Natural killer cell treated with Interleukin-12 subunit alpha and Interleukin-12 subunit beta and Interleukin-15 and Interleukin-18, amount 100 ng/mL, for 72 hours (primary cell): ENCODE measurements around the gene SSX2B. TPM values are rescaled to one million over a fixed set of nuclear protein-coding genes. Genes with fewer than 3 reads are reported as not detected.
"Not testable (repeated sequence)": the region's sequence is repeated elsewhere in the genome, so short reads cannot be mapped to it uniquely, and the experiment has no call there.

Source experiments
- ATAC-seq, 2 donors: fragments of 150-1000 bp; cut with Tn5 transposase in 1 of 2; sonication (Bioruptor Pico), chemical (Tn5 transposase) in 1 of 2; 2 replicates each; pipeline ENCODE4 v1.10.0; 2021
- DNase-seq: peaks from one replicate; pipeline ENCODE4 v3.0.0; 2022; ENCODE audit warnings: low spot score
- H3K27ac Mint-ChIP-seq, 2 donors: 1 replicate in 1 of 2; 2 replicates in 1 of 2; pipeline ENCODE4 v1.8.0; 2022; ENCODE audit warnings: mixed read lengths in 2 of 2, mild to moderate bottlenecking in 1 of 2, moderate library complexity in 1 of 2
- H3K27me3 Mint-ChIP-seq, 2 donors: 1 replicate in 1 of 2; 2 replicates in 1 of 2; pipeline ENCODE4 v1.8.0; 2022; ENCODE audit warnings: mixed read lengths in 2 of 2
- H3K36me3 Mint-ChIP-seq: one replicate; pipeline ENCODE4 v1.8.0; 2022; ENCODE audit warnings: mixed read lengths
- H3K4me1 Mint-ChIP-seq, 2 donors: 1 replicate in 1 of 2; 2 replicates in 1 of 2; pipeline ENCODE4 v1.8.0; 2022; ENCODE audit warnings: low read depth in 2 of 2, mixed read lengths in 2 of 2, mild to moderate bottlenecking in 1 of 2
- H3K4me3 Mint-ChIP-seq: one replicate; pipeline ENCODE4 v1.8.0; 2022; ENCODE audit warnings: mixed read lengths
- H3K9me3 Mint-ChIP-seq: 2 replicates; pipeline ENCODE4 v1.8.0; 2022; ENCODE audit warnings: mixed read lengths
- total RNA-seq, 2 donors: library from RNA; stranded (reverse); gene quantifications; one replicate each; pipeline ENCODE4 v1.2.3, GENCODE V29; 2022

Gene SSX2B, protein sequence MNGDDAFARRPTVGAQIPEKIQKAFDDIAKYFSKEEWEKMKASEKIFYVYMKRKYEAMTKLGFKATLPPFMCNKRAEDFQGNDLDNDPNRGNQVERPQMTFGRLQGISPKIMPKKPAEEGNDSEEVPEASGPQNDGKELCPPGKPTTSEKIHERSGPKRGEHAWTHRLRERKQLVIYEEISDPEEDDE
- total RNA-seq: not detected

DNA sequence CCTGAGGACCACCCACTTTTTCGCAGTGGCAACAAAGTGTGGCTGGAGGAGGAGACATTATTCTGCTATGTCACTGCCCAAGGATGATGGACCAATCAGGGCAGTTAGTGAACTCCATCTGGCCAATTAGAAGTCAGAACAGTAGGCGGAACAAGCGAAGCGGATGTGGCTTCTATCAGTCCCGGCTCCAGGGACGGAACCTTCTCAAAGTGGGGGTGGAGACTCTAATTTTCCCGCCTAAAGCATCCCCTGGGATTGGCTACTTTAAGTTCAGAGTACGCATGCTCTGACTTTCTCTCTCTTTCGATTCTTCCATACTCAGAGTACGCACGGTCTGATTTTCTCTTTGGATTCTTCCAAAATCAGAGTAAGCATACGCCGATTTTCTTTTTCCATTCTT lies at the start of gene SSX2B:
Gene SSX2B, plus strand, starts transcription at position 301 of the 400 bp plus-strand sequence. CDS start 1,429 bp downstream, outside the sequence.
- ATAC-seq, H3K4me3 Mint-ChIP-seq, H3K9me3 Mint-ChIP-seq, DNase-seq, H3K27ac Mint-ChIP-seq, H3K27me3 Mint-ChIP-seq, H3K36me3 Mint-ChIP-seq, H3K4me1 Mint-ChIP-seq: not testable (repeated sequence)

DNA sequence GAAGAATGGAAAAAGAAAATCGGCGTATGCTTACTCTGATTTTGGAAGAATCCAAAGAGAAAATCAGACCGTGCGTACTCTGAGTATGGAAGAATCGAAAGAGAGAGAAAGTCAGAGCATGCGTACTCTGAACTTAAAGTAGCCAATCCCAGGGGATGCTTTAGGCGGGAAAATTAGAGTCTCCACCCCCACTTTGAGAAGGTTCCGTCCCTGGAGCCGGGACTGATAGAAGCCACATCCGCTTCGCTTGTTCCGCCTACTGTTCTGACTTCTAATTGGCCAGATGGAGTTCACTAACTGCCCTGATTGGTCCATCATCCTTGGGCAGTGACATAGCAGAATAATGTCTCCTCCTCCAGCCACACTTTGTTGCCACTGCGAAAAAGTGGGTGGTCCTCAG lies 44.0 kb upstream of the SSX2B start, which contains the start of gene SSX2:
Gene SSX2, minus strand, starts transcription at position 101 of the 400 bp plus-strand sequence. CDS start 1,429 bp downstream, outside the sequence.
- not testable (repeated sequence) for H3K9me3 Mint-ChIP-seq, H3K4me3 Mint-ChIP-seq, H3K4me1 Mint-ChIP-seq, DNase-seq, H3K27me3 Mint-ChIP-seq, H3K27ac Mint-ChIP-seq, H3K36me3 Mint-ChIP-seq, ATAC-seq

DNA sequence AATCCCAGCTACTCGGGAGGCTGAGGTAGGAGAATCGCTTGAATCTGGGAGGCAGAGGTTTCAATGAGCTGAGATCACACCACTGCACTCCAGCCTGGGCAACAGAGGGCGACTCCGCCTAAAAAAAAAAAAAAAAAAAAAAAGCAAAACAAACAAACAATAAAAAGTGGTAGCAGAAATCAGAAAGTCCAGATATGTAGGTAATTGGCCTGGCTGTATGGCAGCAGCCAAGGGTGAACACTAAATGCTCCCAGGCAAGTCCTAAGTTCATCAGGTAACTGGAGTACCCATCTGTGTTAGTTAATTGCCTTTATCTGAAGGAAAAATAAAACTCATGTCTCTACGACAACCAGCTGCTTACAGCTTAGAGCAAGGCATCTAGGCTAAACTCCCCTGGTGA lies 14.9 kb downstream of the SSX2B start:
- H3K27ac Mint-ChIP-seq, H3K27me3 Mint-ChIP-seq, DNase-seq, H3K4me1 Mint-ChIP-seq, H3K9me3 Mint-ChIP-seq, ATAC-seq, H3K4me3 Mint-ChIP-seq, H3K36me3 Mint-ChIP-seq: not testable (repeated sequence)

DNA sequence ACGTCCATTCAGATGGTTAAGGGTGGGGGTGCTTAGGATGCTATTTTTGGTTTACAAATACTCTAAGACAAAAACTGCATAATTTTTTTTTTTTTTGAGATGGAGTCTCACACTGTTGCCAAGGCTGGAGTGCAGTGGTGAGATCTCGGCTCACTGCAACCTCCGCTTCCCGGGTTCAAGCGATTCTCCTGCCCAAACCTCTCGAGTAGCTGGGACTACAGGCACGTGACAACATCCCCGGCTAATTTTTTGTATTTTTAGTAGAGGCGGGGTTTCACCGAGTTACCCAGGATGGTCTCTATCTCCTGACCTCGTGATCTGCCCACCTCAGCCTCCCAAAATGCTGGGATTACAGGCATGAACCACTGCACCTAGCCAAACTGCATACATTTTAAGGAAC lies 22.5 kb downstream of the SSX2B start:
- not testable (repeated sequence) for ATAC-seq, DNase-seq, H3K36me3 Mint-ChIP-seq, H3K27ac Mint-ChIP-seq, H3K27me3 Mint-ChIP-seq, H3K9me3 Mint-ChIP-seq, H3K4me1 Mint-ChIP-seq, H3K4me3 Mint-ChIP-seq

DNA sequence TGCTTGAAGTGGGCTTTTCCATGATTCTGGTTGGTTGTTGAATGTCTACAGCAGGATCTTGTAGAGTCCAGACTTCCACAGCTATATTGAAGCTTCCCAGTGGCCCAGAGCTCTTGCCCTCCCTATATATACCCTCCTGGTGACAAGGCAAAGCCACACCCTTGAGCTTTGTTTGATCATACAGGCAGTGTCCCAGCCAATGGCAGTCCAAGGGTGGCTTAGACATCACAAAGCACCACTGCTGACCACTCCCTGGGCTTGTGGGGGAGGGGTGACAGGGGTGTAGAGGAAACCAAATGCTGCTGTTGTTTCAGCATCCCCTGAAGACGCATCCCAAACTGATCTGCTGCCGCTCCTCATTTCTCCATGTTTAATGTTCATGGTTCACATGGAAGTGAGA lies 46.3 kb downstream of the SSX2B start, which contains the start of gene SPANXN5:
Gene SPANXN5, minus strand, starts transcription at position 101 of the 400 bp plus-strand sequence. Its CDS starts 79 bp downstream, at position 22.
- DNase-seq, ATAC-seq, H3K4me1 Mint-ChIP-seq, H3K4me3 Mint-ChIP-seq, H3K36me3 Mint-ChIP-seq, H3K9me3 Mint-ChIP-seq, H3K27ac Mint-ChIP-seq: not testable (repeated sequence)
- H3K27me3 Mint-ChIP-seq: peaks cover 13 to 20% of the 10 kb centered on the region in 2 donors

DNA sequence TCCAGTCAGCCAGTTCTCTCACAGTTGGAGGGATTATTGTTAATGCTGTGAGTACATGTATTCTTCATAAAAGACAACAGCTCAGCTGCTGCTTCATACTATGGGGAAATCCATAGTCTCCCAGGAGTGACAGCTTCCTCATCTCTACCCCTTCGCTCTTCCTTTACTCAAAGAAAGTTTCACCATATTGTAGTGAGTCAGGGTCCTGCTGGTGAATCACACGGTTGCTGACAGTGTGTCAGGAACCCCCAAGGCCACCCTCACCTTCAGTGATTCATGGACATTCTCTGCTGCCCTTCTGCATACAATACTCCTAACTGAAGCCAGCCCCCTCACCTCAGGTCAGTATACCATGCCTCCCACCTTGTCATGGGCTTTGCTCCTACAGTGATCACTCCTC lies 53.8 kb downstream of the SSX2B start:
- not testable (repeated sequence) for ATAC-seq, H3K4me3 Mint-ChIP-seq, H3K9me3 Mint-ChIP-seq, H3K36me3 Mint-ChIP-seq, H3K4me1 Mint-ChIP-seq, H3K27ac Mint-ChIP-seq, DNase-seq
- H3K27me3 Mint-ChIP-seq: peaks cover 5 to 17% of the 10 kb centered on the region in 2 donors

Other genes starting within 250 kb of the SSX2B start
- gene XAGE1B, start 234.2 kb upstream of the SSX2B start, total RNA-seq: not detected
- not detected for gene SSX7, start 96.4 kb upstream of the SSX2B start, total RNA-seq
- not detected for gene SSX2, start 44.1 kb upstream of the SSX2B start, total RNA-seq
- gene SPANXN5, start 46.2 kb downstream of the SSX2B start, total RNA-seq: not detected
- not detected for gene XAGE5, start 60.0 kb downstream of the SSX2B start, total RNA-seq
- gene XAGE3, start 116.8 kb downstream of the SSX2B start, total RNA-seq: not detected
- gene FAM156B, start 146.1 kb downstream of the SSX2B start, total RNA-seq: 10 to 100 TPM in 1 of 2 donors, 1 to 10 TPM in 1; 4.7 to 36.1 TPM
- gene FAM156A, start 207.3 kb downstream of the SSX2B start, total RNA-seq: 10 to 100 TPM; 24.8 to 41.5 TPM